GM23338 (cell line): ENCODE data around the gene KCNT2. TPM values are rescaled to one million over a fixed set of nuclear protein-coding genes. Genes with fewer than 3 reads are reported as not detected.

ENCODE experiments used
- ATAC-seq: fragments of 200-7000 bp; cut with Tn5 transposase; 3 replicates; pipeline ENCODE4 v1.9.1; 2020
- DNase-seq: peaks from one replicate; pipeline ENCODE4 v3.0.0-alpha.2; 2015; ENCODE audit warnings: low spot score
- H2AFZ ChIP-seq: fragments of 200-600 bp; sonication (generic); 2 replicates; pipeline ENCODE4 v1.8.0; 2016; ENCODE audit warnings: antibody characterized with exemption, mild to moderate bottlenecking, moderate library complexity
- H3F3A ChIP-seq: fragments of 200-600 bp; sonication (generic); replicated peaks from 2 replicates; pipeline ENCODE4 v1.8.0; 2017; ENCODE audit warnings: antibody characterized with exemption, mixed run types, low read depth
- H3K27ac ChIP-seq: fragments of 200-600 bp; sonication (generic); 2 replicates; pipeline ENCODE4 v1.6.1; 2016; ENCODE audit warnings: low read depth
- H3K27me3 ChIP-seq: fragments of 200-600 bp; sonication (generic); 2 replicates; pipeline ENCODE4 v1.8.0; 2016; ENCODE audit warnings: mild to moderate bottlenecking, mixed run types, moderate library complexity; ENCODE audit not compliant: insufficient read depth
- H3K36me3 ChIP-seq: fragments of 200-600 bp; sonication (generic); 2 replicates; pipeline ENCODE4 v1.8.0; 2016; ENCODE audit warnings: mild to moderate bottlenecking; ENCODE audit not compliant: insufficient read depth
- H3K4me1 ChIP-seq: fragments of 200-600 bp; sonication (generic); 2 replicates; pipeline ENCODE4 v1.8.0; 2016; ENCODE audit warnings: mild to moderate bottlenecking, moderate library complexity; ENCODE audit not compliant: insufficient read depth
- H3K4me2 ChIP-seq: fragments of 200-600 bp; sonication (generic); 2 replicates; pipeline ENCODE4 v1.7.1; 2017; ENCODE audit warnings: mixed run types
- H3K4me3 ChIP-seq: fragments of 200-600 bp; sonication (generic); 2 replicates; pipeline ENCODE4 v1.6.1; 2016; ENCODE audit warnings: mixed run types
- H3K79me2 ChIP-seq: fragments of 200-600 bp; sonication (generic); replicated peaks from 2 replicates; pipeline ENCODE4 v1.8.0; 2017; ENCODE audit warnings: mild to moderate bottlenecking; ENCODE audit not compliant: insufficient read depth
- H3K9me2 ChIP-seq: fragments of 200-600 bp; sonication (generic); 2 replicates; pipeline ENCODE4 v1.8.0; 2017; ENCODE audit not compliant: insufficient read depth
- H4K20me1 ChIP-seq: fragments of 200-600 bp; sonication (generic); replicated peaks from 2 replicates; pipeline ENCODE4 v1.8.0; 2017; ENCODE audit warnings: mild to moderate bottlenecking; ENCODE audit not compliant: insufficient read depth
- H3K27ac Mint-ChIP-seq: 2 replicates; pipeline ENCODE4 v1.8.0; 2020; ENCODE audit warnings: inconsistent platforms, mild to moderate bottlenecking, moderate library complexity, mixed read lengths
- H3K27me3 Mint-ChIP-seq: 3 replicates; pipeline ENCODE4 v1.8.0; 2022; ENCODE audit warnings: low read depth, mild to moderate bottlenecking, moderate library complexity, mixed read lengths, inconsistent platforms; ENCODE audit not compliant: insufficient read depth, poor library complexity
- H3K36me3 Mint-ChIP-seq: 3 replicates; pipeline ENCODE4 v1.8.0; 2021; ENCODE audit warnings: low read depth, mild to moderate bottlenecking, inconsistent platforms, moderate library complexity, mixed read lengths
- H3K4me1 Mint-ChIP-seq: 3 replicates; pipeline ENCODE4 v1.8.0; 2020; ENCODE audit warnings: mild to moderate bottlenecking, inconsistent platforms, mixed read lengths
- H3K4me3 Mint-ChIP-seq: 3 replicates; pipeline ENCODE4 v1.8.0; 2021; ENCODE audit warnings: moderate library complexity, mild to moderate bottlenecking, inconsistent platforms, mixed read lengths
- H3K9me3 Mint-ChIP-seq: 3 replicates; pipeline ENCODE4 v1.8.0; 2020; ENCODE audit warnings: moderate library complexity, mild to moderate bottlenecking, inconsistent platforms, mixed read lengths
- CREB1 ChIP-seq: fragments of 250-450 bp; sonication (Bioruptor Pico); IDR thresholded peaks from 2 replicates; pipeline ENCODE4 v1.5.0; 2020; ENCODE audit warnings: low read depth, mild to moderate bottlenecking, moderate library complexity
- CTCF ChIP-seq, 2 experiments: fragments of 200-600 bp in 1 of 2; sonication (generic) in 1 of 2; conservative IDR thresholded peaks; 2 replicates each; pipeline versions ENCODE4 v1.5.1 to v1.6.1; 2016 to 2017; ENCODE audit warnings: antibody characterized with exemption in 2 of 2, low read depth in 2 of 2, mild to moderate bottlenecking in 2 of 2, moderate library complexity in 1 of 2
- ETS1 ChIP-seq: IDR thresholded peaks from 2 replicates; pipeline ENCODE4 v1.6.1; 2016; ENCODE audit warnings: antibody characterized with exemption
- EZH2phosphoT487 ChIP-seq: fragments of 200-600 bp; sonication (generic); IDR thresholded peaks from one replicate; pipeline ENCODE4 v1.8.1; 2018; ENCODE audit warnings: antibody characterized with exemption; ENCODE audit not compliant: unreplicated experiment
- POLR2AphosphoS5 ChIP-seq: IDR thresholded peaks from 2 replicates; pipeline ENCODE4 v1.6.1; 2016; ENCODE audit warnings: antibody characterized with exemption, low read depth
- STAT1 ChIP-seq: IDR thresholded peaks from one replicate; pipeline ENCODE4 v1.6.1; 2016; ENCODE audit warnings: antibody characterized with exemption; ENCODE audit not compliant: unreplicated experiment
- ZNF331 ChIP-seq: fragments of 250-450 bp; sonication (Bioruptor Pico); IDR thresholded peaks from 2 replicates; pipeline ENCODE4 v1.5.0; 2020; ENCODE audit warnings: low read depth, mild to moderate bottlenecking, moderate library complexity
- polyA plus RNA-seq: library from polyadenylated mRNA; unstranded; fragments of >200 nt; fragmentation: Nextera tagmentation; extraction: Ambion mirVana; gene quantifications from 2 replicates; pipeline ENCODE4 v1.2.1, GENCODE V29; 2016
- total RNA-seq: library from RNA; depleted of rRNA; stranded (reverse); fragments of >200 nt; shearing (Covaris generic); gene quantifications from 2 replicates; pipeline ENCODE4 v1.2.3, GENCODE V29; 2014
- TF ChIP-seq, protein P1 (sequence below): IDR thresholded peaks from one replicate; pipeline ENCODE4 v1.6.1; 2018; ENCODE audit warnings: antibody characterized with exemption; ENCODE audit not compliant: unreplicated experiment
- TF ChIP-seq, protein P2 (sequence below): fragments of 250-450 bp; sonication (Bioruptor Pico); IDR thresholded peaks from 2 replicates; pipeline ENCODE4 v1.5.0; 2020; ENCODE audit warnings: mild to moderate bottlenecking, moderate library complexity

KCNT2 gene
- total and polyA plus RNA-seq, 2 experiments from 2014 or later, result 5.4 to 13.4 TPM

GRCh38 chr1:196308176-196308575 lies 300.1 kb downstream of the KCNT2 start (continued):
- no peak for TF ChIP-seq CTCF (conservative IDR thresholded peaks at IDR 0.05; ENCODE audit: low read depth in 2 of 2)
- TF ChIP-seq, protein P1, sequence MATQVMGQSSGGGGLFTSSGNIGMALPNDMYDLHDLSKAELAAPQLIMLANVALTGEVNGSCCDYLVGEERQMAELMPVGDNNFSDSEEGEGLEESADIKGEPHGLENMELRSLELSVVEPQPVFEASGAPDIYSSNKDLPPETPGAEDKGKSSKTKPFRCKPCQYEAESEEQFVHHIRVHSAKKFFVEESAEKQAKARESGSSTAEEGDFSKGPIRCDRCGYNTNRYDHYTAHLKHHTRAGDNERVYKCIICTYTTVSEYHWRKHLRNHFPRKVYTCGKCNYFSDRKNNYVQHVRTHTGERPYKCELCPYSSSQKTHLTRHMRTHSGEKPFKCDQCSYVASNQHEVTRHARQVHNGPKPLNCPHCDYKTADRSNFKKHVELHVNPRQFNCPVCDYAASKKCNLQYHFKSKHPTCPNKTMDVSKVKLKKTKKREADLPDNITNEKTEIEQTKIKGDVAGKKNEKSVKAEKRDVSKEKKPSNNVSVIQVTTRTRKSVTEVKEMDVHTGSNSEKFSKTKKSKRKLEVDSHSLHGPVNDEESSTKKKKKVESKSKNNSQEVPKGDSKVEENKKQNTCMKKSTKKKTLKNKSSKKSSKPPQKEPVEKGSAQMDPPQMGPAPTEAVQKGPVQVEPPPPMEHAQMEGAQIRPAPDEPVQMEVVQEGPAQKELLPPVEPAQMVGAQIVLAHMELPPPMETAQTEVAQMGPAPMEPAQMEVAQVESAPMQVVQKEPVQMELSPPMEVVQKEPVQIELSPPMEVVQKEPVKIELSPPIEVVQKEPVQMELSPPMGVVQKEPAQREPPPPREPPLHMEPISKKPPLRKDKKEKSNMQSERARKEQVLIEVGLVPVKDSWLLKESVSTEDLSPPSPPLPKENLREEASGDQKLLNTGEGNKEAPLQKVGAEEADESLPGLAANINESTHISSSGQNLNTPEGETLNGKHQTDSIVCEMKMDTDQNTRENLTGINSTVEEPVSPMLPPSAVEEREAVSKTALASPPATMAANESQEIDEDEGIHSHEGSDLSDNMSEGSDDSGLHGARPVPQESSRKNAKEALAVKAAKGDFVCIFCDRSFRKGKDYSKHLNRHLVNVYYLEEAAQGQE, result no peak
- TF ChIP-seq STAT1, result no peak
- no peak for TF ChIP-seq CREB1
- TF ChIP-seq ETS1, result no peak
- no peak for TF ChIP-seq ZNF331 (CRISPR knock-in tag)

- Histone ChIP-seq H4K20me1 (no peaks in the 10 kb centered on the region), H3F3A (no peaks in the 10 kb centered on the region), H3K4me3 (no peak overlapping the region), H3K4me1 (peaks cover 31% of the 10 kb centered on the region), H2AFZ (no peak overlapping the region), H3K4me2 (peak overlapping the region; percentile 8; the same call in 1 of the 2 replicates), H3K27ac (no peak overlapping the region), H3K27me3 (no peaks in the 10 kb centered on the region), H3K36me3 (no peaks in the 10 kb centered on the region), H3K79me2 (no peaks in the 10 kb centered on the region), H3K9me2 (no peaks in the 10 kb centered on the region)
- H3K27me3 Mint-ChIP-seq, result peaks cover 2% of the 10 kb centered on the region
- H3K36me3 Mint-ChIP-seq, result peaks cover 3% of the 10 kb centered on the region; the same call in 2 of the 3 replicates
- H3K4me3 Mint-ChIP-seq, result no peak overlapping the region
- H3K4me1 Mint-ChIP-seq, result peaks cover 52% of the 10 kb centered on the region
- ATAC-seq, result peak; percentile 94
- H3K9me3 Mint-ChIP-seq, result no peaks in the 10 kb centered on the region
- DNase-seq, result peak; percentile 72
- no peak overlapping the region; the same call in 1 of the 2 replicates for H3K27ac Mint-ChIP-seq
- no peak for TF ChIP-seq EZH2phosphoT487
- TF ChIP-seq POLR2AphosphoS5, result no peak
- TF ChIP-seq, protein P2, sequence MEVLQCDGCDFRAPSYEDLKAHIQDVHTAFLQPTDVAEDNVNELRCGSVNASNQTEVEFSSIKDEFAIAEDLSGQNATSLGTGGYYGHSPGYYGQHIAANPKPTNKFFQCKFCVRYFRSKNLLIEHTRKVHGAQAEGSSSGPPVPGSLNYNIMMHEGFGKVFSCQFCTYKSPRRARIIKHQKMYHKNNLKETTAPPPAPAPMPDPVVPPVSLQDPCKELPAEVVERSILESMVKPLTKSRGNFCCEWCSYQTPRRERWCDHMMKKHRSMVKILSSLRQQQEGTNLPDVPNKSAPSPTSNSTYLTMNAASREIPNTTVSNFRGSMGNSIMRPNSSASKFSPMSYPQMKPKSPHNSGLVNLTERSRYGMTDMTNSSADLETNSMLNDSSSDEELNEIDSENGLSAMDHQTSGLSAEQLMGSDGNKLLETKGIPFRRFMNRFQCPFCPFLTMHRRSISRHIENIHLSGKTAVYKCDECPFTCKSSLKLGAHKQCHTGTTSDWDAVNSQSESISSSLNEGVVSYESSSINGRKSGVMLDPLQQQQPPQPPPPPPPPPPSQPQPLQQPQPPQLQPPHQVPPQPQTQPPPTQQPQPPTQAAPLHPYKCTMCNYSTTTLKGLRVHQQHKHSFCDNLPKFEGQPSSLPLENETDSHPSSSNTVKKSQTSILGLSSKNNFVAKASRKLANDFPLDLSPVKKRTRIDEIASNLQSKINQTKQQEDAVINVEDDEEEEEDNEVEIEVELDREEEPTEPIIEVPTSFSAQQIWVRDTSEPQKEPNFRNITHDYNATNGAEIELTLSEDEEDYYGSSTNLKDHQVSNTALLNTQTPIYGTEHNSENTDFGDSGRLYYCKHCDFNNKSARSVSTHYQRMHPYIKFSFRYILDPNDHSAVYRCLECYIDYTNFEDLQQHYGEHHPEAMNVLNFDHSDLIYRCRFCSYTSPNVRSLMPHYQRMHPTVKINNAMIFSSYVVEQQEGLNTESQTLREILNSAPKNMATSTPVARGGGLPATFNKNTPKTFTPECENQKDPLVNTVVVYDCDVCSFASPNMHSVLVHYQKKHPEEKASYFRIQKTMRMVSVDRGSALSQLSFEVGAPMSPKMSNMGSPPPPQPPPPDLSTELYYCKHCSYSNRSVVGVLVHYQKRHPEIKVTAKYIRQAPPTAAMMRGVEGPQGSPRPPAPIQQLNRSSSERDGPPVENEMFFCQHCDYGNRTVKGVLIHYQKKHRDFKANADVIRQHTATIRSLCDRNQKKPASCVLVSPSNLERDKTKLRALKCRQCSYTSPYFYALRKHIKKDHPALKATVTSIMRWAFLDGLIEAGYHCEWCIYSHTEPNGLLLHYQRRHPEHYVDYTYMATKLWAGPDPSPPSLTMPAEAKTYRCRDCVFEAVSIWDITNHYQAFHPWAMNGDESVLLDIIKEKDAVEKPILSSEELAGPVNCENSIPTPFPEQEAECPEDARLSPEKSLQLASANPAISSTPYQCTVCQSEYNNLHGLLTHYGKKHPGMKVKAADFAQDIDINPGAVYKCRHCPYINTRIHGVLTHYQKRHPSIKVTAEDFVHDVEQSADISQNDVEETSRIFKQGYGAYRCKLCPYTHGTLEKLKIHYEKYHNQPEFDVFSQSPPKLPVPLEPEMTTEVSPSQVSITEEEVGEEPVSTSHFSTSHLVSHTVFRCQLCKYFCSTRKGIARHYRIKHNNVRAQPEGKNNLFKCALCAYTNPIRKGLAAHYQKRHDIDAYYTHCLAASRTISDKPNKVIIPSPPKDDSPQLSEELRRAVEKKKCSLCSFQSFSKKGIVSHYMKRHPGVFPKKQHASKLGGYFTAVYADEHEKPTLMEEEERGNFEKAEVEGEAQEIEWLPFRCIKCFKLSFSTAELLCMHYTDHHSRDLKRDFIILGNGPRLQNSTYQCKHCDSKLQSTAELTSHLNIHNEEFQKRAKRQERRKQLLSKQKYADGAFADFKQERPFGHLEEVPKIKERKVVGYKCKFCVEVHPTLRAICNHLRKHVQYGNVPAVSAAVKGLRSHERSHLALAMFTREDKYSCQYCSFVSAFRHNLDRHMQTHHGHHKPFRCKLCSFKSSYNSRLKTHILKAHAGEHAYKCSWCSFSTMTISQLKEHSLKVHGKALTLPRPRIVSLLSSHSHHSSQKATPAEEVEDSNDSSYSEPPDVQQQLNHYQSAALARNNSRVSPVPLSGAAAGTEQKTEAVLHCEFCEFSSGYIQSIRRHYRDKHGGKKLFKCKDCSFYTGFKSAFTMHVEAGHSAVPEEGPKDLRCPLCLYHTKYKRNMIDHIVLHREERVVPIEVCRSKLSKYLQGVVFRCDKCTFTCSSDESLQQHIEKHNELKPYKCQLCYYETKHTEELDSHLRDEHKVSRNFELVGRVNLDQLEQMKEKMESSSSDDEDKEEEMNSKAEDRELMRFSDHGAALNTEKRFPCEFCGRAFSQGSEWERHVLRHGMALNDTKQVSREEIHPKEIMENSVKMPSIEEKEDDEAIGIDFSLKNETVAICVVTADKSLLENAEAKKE (CRISPR knock-in tag), result peak; percentile 82
- no peak for TF ChIP-seq CREB1
- no peak for TF ChIP-seq ETS1
These were observed 301.8 kb downstream of the KCNT2 start for GRCh38 chr1:196306421-196306820.
